Measurements from ENCODE around the gene ALG3.

Gene ALG3

DNA sequence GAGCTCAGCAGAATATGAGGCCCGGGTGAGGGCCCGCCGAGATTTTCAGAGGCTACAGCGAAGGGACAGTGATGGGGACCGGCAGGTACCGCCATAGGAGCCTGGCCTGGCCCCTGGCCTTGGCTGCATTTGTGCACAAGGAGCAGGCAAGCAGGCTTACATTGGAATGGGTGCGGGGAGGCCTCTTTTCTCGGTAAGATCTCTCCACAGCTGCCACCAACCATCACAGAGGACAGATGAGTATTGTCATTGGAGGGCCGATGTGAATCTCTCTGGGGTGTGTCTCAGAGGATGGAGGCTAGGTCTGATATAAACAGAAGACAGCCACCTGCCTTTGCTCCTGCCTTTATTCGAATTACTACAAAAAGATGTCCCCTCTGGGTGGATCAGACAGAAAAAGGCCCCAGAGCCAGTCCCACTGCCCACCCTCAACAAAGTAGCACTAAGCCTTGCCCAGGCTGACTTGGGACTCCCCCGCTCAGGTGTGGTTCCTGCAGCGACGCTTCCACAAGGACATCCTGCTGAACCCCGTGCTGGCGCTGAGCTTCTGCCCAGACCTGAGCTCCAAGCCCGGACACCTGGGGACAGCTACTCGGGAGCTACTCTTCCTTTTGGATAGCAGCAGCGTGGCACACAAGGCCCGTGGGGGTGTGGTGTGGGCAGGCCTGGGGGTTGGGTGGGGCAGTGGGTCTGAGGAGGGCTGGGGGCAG lies 13.9 kb downstream of the ALG3 start:
- no peak for DNase-seq

DNA sequence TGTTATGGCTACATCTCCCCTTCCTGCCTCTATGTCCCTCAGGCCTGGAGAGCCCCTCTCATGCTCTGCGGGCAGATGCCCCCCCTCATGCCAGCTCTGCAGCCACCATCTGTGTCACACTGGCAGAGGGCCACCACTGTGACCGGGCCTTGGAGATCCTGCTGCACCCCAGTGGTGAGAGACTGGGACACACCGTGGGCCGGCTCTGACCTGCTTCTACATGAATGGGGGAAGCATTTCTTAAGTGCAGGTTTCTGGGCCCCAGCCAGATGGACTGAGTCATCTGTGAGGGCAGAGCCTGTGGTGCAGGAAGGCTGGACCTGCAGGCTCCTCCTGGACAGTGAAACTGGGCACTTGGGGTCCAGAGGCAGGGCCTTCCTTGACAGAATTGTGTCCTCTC lies 14.5 kb downstream of the ALG3 start:
- DNase-seq: no peak

DNA sequence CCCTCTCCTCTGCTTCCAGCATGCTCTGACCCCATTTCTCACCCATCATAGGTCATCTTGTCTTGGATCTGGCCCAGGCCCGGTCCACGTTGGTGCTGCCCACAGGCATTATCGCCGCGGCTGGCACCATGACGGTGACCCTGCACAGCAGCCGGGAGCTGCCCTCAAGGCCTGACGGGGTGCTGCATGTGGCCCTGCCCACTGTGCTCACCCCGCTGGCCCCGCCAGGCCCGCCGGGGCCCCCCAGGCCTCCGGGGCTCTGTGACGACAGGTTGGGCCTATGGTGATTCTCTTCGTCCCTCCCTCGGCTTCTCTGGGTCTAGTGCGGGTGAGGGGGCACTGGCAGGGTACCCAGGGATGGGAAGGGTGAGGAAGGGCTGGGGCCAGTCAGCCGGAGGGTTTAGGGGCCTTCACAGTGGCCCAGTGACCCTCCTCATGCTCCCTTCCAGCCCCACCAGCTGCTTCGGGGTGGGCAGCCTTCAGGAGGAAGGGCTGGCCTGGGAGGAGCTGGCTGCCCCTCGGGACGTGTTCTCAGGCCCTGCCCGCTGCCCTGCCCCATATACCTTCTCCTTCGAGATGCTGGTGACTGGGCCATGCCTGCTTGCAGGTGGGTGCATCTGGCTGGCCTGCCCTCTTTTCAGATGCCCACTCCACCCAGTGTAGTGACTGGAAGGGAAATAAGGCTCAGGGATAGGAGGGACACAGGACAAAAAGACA lies 15.5 kb downstream of the ALG3 start:
- DNase-seq: no peak

DNA sequence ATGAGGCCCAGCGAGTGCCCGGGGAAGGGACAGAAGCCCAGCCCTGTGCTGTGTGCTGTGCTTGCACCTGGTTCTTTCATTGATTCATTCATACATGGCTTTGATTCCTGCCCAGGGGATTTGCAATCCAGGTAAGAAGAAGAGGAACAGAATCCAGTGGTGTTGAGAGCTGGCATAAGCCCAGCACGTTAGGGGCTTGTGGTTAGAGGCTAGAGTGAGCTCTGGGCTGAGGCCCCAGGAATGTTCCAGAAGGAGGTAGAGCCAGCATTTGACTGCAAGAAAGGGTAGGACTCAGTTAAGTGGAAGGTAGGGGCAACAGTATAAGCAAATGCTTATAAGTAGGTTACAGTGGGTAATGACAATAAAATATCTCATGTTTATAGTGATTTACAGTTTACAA lies 17.1 kb downstream of the ALG3 start:
- no peak for DNase-seq

DNA sequence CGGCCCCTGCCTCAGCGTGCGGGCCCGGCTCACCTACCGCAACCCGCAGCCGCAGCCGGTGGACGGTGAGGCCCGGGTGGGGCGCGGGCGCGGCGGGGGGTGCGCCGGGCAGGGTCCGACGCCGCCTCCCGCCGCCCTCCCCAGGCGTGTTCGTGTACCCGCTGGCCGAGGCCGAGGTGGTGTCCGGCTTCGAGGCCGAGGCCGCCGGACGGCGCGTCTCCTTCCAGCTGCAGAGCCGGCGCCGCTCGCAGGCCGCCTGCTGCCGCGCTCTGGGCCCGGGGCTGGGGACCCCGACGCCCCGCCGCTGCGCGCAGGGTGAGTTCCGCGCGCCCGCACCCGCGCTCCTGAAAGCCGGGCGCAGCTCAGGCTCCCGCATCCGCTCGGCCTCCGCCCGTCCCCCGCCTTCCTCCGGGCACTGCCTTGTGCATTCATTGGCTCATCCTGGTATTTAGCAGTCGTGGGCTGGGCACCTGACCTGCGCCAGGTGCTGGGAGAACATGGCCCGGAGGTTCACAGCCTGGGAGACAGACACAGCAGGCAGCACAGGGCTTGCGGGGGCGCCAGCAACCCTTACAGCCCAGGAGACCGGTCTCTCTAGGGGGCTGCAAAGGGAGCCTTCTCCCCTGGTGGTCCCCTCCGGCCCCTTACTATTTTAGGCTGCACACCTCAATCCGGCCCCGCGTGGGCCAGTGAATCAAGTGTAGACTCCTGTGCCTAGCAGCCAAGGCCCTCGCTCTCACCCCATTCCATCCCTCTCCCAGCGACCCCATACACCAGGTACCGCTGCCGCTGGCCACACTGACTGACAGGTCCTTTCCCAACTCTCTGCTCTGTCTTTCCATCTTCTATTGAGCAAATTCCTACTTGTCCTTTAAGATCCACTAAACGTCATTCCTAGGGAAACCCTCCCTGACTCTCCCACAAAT lies 17.9 kb downstream of the ALG3 start:
- peak; percentile 34 for DNase-seq

DNA sequence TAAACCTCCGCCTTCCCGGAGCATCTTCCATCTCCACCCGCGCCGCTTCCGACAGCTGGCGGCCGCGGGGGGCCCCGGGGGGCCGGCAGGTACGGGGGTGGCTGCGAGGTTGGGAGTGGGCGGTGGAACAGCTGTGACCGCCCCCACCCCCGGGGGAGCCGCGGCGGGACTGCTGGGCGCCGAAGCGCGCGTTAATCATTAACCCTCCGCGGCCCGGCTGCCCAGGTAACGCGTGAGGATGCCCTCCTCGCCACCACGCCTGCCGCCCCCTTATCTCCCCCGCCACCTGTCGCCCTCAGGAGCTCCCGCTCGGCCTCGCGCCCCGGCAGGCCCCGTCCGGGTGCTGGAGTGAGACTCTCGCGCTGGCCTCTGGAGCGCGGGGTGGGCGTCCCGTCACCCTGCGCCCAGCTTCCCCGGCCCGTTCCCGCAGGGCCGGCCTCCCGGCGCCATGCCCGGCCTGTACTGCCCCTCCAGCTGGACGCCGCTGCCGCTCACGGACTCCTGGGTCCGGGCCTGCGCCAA lies 18.6 kb downstream of the ALG3 start:
- DNase-seq: peak; percentile 46

DNA sequence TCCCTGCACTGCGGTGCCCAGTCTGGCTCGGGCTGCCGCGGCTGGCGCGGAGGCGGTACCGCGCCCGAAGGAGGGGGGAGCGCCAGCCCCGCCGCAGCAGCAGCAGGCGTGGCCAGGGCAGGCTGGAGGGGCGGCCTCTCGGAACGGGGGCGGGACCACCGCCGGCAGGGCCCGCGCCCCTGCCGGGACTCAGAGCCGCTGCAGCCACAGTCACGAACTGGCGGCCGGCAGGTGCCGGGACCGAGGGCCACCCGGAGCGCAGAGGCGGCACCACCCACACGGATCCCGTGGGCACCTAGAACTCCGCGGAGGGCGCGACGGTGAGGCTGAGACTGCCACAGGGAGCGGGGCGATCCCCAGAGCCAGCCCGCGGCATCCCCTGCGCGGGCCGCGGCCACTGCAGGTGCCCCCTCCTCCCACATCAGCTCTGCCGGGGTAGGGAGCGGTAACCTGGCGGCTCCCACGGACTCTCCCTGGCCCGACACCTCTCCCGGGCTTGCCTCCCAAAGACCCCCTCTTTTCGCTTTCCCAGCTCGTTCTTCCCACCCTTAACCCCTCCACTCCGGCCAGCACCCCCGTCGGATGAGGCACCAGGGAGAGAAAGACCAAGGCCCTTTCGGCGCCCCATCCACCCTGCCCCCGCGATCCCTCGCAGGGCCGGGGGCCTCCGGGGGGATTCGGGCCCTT lies 19.2 kb downstream of the ALG3 start, which contains the start of gene VWA5B2:
Gene VWA5B2, plus strand, starts transcription at position 192 of the 687 bp plus-strand sequence. CDS start 944 bp downstream, outside the sequence.
- peak; percentile 86 for DNase-seq

DNA sequence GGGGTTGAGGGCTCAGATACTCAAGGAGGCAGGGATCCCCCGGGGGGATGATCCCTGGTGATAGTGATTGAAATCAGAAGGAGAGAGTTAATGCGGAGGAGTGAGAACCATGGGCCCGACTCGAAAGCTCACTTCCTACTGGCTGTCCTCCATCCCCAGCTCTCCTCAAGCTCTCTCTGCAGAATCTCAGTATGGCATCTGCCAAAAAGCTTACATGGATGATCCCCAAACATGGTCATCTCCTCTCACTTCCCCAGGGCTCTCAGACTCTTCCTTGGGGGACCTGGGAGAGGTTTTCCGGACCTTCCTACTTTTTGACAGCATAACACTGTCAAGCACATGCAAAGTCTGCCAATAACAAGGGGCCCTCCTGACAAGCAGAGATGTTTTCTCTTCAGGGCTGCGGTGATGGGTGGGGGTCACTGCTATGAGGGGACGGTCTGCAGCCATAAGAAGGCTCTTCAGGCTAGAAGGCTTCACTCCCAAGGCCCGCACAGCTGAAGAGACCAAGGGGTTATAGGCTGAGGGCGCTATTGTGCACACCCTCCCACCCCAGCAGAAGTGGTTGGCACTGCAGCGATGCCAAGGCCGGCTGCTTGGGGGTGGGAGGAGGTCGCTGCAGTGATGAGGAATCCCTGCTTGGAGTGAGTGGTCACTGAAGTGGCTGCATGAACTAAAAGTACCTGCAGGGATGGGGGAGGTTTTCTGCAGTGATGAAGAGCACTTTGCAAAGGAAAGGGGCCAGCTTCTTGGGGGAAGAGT lies 20.2 kb downstream of the ALG3 start:
- peak; percentile 30 for DNase-seq

DNA sequence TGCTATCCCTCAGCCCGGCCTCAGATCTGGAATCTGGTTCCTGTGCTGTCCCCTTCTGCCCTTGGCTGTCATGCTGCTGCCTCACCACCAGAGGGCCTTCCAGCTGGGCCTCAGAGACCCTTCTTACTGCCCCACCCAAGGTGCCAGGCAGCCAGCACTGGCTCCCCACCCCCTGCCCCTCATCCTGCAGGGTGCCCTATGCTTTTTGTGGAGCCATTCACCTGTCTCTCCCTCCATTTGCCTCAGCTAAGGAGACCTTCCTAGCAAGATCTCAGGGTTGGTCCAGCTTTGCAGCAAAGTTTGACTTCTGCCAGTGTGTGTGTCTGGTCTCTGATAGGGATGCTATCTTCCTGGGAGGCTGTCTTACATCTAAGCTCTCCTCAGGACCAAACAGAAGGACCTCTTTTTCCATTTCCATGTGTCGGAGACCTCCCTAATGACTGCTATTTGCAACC lies 21.3 kb downstream of the ALG3 start:
- no peak for DNase-seq

DNA sequence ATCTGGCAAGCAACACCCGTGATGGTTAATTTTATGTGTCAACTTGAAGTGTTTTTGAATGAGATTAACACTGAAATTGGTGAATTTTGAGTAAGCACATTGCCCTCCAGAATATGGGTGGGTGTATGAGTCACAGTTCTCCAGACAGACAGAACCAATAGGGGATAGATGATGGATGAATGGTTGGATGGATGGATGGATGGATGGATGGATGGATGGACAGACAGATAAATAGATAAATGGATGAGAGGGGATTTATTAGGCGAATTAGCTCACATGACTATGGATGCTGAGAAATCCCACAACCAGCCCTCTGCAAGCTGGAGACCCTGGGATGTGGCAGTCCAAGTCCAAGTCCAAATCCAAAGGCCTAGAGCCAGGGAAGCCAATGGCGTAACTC lies 24.8 kb downstream of the ALG3 start:
- no peak for DNase-seq

DNA sequence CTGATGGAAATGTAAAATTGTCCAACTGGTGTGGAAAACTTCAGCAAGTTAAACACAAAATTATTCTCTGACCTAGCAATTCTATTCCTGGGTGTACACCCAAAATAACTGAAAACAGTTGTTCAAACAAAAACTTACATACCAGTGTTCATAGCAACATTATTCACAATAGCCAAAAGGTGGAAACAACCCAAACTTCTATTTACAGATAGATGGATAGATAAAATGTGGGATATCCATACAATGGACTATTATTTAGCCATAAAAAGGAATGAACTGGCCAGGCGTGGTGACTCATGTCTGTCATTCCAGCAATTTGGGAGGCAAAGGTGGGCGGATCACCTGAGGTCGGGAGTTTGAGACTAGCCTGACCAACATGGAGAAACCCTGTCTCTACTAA lies 26.2 kb downstream of the ALG3 start:
- DNase-seq: no peak

DNA sequence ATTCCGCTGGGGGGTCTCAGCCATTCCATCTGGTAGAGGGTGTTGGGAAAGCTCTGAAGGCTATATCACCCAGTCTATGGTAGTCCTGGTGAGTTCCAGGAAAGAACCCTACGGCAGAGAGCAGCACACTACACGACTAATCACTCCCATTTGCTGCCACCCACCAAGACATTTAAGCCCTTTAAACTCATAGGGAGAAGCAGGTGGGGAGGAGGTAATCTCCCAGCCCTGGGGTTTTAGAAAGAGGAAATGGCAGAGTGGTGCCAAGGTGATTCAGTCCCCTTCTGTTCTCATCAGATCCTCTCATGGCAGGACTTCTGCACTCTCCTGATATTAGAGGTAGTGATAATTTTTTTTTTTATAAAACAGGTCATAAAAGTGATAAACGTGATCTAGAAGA lies 29.9 kb downstream of the ALG3 start:
- DNase-seq: no peak

DNA sequence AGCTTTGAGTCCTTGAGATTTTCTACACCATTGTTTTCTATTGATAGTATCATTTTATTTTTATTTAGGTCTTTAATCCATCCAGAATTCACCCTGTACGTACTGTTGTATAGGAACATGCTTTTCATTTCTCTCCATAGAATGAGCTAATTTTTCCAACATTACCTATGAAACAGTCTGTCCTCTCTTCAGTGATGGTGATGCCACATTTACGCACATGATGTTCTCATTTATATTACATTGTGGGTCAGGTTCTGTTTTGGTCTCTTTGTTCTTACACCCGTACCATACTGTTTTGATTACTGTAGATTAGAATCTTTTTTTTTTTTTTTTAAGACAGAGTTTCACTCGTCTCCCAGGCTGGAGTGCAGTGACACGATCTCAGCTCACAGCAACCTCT lies 37.0 kb downstream of the ALG3 start:
- DNase-seq: no peak

DNA sequence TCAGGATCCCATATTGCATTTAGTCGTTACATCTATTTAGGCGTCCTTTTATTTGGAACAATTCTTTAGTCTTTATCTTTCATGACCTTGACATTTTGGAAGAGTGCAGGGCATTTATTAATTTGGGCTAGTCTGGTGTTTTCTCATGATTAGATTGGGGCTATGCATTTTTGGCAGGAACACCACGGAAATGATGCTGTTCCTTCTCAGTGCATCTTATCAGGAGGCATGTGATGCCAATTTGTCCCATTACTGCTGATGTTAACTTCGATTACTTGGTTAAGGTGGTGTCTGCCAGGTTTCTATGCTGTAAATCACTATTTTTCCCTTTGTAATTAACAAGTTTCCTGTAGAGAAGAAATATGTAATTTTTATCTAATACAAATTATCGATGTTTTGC lies 37.5 kb downstream of the ALG3 start:
- no peak for DNase-seq

DNA sequence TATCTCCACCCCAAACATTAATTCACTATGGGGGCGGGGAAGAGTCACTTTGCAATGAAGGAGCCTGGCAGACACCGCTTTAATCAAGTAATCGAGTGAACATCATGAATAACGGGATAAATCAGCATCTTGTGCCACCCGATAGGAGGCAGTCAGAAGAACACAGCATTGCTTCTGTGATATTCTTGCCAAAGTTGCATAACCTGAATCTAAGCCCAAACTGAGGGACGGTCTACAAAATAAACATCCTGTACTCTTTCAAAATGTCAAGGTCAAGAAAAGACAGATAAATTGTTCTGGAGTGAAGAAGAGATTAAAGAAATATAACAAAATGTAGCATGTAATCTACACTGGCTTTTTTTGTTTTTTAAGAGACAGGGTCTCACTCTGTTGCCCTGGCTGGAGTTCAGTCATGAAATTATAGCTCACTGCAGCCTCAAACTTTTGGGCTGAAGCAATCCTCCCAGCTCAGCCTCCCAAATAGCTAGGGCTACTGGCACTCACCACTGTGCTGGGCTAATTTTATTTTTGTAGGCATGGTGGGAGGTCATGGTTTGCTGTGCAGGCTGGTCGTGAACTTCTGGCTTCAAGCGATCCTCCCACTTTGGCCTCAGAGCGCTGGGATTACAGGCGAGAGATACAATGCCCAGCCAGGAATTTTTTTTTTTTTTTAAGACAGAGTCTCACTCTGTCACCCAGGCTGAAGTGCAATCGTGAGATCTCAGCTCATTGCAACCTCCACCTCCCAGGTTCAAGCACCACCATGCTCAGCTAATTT lies 39.4 kb downstream of the ALG3 start:
- DNase-seq: no peak

DNA sequence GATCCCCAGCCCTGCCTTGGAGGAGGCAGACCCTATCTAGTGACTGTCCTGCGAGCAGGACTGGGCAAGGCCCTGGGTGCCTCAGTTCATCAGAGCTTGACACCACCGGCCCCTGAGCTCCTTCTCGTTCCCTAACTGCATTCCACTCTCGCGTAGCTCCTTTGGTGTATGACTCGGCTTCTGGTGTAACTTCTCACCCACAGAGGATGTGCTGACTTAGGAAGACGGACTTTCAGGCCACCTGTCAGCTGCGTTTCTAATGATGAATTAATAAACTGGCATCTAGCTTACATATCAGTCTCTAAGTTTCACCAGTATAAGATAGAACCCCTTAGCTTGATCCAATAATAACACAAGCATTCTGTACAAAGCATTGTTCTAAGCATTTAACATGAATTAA lies 45.2 kb downstream of the ALG3 start:
- no peak for DNase-seq

DNA sequence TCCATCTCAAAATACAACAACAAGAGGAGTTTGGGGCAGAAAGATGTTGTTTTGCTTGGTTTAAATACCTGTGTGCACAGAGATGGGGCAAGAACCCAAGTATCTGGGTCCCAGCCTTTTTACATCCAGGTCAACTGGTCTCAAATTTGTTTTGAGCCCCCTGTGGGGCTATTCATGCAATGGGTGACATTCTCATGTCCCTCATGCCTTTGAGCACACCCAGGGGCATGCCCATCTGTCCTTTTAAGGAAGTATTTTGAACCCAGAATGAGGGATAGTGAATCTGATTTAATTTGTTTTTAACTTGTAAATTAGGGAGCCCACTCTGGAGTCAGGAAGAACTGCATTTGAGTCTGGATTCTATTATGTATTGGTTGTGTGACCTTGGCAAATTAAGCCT lies 47.9 kb downstream of the ALG3 start:
- no peak for DNase-seq

DNA sequence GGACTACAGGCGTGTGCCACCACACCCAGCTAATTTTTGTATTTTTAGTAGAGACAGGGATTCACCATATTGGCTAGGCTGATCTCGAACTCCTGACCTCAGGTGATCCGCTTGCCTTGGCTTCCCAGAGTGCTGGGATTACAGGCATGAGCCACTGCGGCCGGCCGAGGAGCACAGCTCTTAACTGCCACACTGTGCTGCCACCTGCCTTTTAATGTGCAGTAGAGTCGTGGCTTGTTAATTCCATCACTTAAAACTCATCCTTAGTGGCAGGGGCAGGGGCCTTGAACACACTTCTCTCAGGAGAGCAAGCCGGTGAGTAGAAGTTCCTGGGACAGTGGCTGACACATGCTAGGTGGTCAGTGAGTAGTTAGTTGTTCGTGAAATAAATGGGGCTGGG lies 50.3 kb downstream of the ALG3 start:
- no peak for DNase-seq

DNA sequence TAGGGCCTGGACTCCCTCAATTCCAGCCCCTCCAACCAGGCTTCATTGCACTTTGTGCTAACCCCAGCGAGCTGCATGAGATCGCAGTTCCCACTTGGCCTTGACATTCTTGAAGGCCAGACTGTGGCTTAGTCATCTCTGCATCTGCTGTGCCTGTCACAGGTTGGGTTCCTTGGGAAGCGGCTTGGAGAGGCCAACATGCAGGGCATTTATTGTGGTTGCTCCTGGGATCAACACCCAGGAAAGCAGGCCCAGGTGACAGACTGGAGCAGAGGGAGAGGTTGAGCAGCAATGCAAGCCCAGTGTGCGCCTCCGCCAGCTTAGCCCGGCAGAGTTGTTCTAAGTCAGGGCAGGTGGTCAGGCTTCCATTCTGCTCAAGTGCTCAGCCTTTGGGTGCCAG lies 52.2 kb downstream of the ALG3 start:
- DNase-seq: no peak

DNA sequence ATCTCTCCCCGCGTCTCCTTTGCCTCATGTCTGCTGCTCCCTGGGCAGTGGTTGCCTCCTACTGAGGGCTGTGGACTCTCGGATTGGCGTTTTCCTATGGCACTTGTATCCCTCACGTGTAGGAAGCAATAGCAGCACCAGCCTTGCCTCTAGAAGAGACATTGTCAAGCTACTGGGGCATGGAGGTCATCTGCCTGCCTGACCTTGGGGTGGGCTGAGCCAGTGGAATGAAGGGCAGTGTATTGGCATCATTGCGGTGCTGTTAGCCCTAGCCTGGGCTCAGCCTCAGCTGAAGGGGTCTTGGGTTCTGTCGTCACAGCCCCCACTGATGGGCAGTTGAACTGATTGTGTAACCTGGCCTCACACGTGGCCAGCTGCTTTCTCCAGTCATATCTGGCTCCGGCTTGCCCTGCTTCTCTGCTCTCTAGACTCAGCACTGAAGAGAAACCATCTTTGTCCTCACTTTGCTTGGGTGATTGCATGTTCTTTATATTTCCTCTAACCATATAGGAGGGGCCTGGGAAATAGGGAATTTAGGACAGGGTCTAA lies 54.7 kb downstream of the ALG3 start:
- no peak for DNase-seq

DNA sequence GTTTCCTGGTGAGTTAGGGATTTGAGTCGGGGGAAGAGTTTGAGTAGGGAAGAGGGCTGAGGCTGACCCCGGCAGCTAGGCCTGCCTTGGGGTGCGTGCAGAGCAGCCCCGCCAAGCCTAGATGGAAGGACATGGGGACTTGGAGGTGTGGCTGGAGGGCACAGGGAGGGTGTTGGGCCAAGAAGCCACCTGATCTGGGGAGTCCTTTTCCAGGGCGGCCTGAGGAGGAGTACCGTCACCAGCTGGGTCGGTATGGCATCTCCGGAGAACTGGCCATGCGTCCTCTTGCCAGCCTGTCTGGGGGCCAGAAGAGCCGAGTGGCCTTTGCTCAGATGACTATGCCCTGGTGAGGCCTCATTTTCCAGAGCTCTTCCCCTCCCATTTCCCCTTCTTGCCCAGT lies 55.9 kb downstream of the ALG3 start:
- no peak for DNase-seq

All from retina (tissue), 1 donor.